Activated CD4-positive, alpha-beta T cell treated with anti-CD3 and anti-CD28 coated beads, Interleukin-2, amount 50 U/mL, for 16 hours (primary cell): ENCODE data around the gene ATP1B4.
A peak's percentile ranks its signal among the peaks of the same experiment; 100 is the strongest.

ENCODE experiments used
- DNase-seq: peaks from one replicate; pipeline ENCODE4 v3.0.0-alpha.2; 2020

Gene ATP1B4

DNA sequence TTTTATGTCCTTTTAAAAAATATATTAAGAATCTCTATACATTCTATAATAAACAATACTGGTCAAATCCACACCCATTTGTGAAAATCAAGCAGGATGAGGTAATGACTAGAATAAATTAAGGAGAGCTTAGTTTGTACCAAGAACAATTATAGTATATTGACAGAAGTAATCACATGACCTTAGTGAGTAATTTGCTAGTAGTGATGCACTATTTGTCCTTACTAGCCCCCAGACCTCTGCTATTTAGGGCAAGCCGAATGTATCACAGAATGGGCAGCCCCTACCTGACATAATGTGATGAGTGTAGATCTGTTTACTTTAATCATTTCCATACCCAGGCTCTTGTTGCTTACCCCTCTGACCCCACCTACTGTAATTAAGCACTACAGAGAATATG lies 15.8 kb downstream of the ATP1B4 start:
- DNase-seq: no peak

DNA sequence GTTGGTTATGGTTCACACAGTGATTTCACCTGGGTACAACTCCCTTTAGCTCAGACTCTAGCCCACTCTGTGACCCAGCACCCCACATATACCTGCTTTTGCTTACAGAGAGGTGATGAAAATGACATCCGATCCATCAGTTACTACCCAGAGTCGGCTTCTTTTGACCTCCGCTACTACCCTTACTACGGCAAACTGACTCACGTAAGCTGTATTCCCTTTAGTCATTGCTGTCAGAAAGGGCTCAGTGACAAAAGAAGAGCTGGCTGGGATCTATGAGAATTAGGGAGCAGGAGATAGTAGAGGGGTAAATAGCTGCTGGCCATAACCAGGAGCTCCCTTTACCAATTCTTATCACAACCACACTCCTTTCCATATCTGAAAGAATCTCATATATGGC lies 16.7 kb downstream of the ATP1B4 start:
- DNase-seq: no peak

DNA sequence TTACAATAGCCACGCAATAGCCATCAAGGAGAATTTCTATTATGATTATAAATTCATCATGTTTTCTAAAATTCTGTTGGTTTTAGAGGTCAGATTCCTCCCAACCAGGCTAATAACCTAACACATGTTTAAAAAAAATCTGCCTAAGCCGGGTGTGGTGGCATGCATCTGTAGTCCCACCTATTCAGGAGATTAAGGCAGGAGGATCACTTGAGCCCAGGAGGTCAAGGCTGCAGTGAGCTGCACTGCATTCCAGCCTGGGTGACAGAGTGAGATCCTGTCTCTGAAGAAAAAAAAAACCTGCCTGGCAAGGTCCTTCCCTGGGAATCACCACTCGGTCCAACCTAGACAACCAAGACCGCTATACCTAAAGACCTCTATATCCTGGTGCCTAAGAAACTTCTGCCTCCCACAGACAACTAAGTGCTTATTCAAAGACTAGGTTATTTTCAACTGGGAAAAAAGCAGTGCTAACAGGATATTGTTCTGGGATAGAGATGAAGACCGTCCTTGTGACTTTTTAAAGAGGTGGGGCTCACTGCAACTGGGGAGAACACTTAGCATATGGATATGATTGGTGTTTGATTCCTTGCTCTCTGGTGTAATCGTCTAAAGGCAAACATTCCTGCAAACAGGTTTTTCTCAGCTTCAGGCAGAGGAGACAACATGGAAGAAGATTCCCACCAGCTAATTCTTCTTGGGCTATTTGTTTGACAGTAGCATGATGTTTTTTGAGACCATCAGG lies 18.2 kb downstream of the ATP1B4 start:
- DNase-seq: no peak

DNA sequence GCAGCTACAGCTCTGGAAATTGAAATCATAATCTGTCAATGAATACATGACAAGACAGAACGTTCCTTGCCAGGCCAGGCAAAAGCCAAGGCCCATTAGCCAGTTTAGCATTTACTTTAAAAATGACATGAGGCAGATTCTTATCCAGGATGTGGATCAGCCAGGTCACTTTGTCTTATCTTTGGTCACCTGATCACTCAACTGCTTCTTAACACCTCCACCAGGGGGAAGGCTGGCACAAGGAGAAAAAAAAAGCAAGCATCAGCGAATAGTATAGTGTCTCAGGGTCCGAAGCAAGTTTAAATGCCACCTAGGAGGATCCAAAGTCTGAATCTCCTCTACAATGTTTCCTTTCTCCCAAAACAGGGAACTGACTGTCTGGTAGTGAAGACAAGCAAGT lies 18.8 kb downstream of the ATP1B4 start:
- DNase-seq: peak; percentile 22

DNA sequence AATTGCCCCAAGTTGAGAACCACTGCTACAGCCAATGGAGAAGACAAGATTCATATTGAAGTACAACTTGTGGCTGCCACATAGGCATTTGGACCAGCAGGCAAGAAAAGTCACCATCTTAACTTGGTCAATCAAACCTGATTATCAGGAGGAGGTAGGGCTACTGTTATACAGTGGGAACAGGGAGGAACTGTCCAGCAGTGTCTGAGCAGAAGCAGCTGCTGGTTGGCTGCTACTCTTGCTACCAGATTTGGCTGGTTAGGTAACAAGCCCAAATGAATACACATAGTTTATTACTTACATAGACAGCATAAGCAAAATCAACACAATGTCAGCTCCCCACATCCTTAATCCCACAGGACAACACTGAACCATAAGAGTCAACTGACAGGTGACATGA lies 39.4 kb downstream of the ATP1B4 start:
- DNase-seq: no peak

DNA sequence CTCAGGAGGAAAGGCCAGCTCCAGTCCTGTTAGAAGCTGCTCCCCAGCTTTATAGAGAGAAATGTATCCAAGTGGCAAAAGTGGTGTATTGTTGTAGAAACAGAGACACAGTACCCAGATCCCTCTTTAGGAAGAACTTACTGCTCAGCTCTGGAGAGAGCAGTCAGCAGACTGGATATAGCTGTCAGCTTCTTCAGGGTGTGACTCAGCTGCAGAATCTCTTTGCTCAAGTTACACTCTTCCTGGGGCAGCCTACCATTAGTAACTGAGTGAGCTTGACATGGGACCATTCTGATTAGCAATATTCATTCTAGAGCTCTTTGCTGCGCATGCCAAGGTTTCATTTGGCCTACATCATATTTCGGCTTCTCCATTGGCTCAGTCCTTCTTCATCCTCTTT lies 40.5 kb downstream of the ATP1B4 start:
- DNase-seq: no peak

DNA sequence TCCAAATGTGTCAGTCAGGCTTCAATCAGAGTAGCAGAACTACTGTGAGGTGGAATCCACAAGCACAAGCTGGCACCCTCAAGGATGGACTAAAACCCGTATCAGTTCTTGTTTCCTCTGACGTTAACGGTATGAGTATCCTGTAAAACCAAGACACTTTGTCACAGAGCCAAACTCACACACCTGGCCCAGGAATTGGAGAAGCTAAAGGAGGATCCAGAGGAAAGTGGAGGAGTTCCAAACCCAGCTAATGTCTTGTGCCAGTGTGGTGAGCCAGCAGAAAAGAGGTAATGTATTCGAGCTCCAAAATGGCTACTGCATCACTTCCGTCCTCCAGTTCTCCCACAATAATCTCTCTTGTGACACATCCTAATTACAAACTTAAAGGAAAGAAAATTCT lies 44.7 kb downstream of the ATP1B4 start:
- DNase-seq: no peak

DNA sequence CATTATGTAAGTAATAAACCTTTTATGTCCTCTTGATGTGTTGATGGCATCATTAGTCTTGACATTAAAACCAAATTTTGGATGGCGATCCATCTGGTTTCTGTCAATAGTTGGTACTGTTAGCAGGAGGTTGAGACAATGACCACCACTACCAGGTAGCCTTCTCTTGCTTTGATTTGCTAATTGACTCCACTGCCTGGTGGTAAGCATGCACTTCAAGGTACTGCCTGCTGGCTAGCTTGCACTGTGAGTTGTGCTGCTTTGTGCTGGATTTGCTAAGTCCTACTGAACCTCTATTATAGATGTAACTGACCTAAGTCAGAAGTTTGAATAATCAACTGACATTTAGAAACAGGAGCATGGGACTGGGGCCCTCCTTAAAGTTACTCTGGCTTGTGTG lies 46.3 kb downstream of the ATP1B4 start:
- DNase-seq: no peak

DNA sequence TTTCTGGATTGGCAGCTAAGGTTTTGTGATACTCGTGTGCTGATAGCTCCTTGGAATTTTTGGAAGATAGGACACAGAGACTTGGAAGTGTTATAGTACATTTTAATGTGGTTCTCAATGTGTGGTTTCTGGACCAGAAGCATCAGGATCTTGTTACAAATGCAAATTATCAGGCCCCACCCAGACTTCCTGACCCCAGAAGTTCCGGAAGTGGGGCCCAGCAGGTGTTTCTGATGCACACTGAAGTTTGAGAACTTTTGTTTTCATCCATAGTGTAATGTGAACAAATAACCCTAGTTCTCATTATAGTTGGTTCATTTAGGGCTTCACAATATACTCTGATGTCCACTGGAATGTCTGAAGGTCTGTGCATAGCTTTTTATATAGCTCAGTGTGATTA lies 57.6 kb downstream of the ATP1B4 start:
- DNase-seq: no peak

DNA sequence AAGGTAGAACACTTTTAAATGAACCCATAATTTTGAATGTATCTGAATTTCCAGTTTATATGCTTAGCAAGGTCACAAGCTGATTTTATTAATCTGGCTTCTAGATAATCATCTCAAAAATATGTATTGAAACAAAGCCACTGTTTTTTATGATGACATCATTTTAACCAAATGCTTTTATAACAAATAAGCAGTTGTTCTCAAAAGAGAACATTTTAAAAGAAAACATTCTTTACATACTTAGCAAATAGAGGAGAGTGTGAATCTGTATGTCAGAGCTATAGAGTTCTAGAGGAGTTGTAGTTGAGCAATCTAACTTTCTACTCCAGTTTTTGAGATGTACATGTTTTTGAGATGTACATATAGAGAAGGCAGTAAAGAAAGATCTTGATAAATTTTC lies 64.7 kb downstream of the ATP1B4 start:
- no peak for DNase-seq

DNA sequence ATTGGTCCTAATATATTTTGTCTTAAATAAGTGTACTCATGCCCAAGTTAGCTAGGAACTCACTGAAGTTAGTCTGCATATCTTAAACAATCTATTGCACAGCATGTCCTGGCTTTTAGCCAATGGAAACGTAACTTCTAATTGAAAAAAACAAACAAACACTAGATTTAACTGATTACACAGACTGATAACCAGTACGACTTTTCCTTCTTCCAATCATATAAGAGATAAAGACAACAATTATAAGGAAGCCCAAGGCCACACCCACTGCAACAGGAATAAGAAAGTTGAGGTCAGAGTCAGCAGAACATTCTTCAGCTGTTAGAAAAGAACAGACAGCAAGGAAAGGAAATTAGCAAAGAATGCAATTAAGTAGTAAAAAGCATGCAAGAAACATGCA lies 66.4 kb downstream of the ATP1B4 start:
- DNase-seq: no peak

DNA sequence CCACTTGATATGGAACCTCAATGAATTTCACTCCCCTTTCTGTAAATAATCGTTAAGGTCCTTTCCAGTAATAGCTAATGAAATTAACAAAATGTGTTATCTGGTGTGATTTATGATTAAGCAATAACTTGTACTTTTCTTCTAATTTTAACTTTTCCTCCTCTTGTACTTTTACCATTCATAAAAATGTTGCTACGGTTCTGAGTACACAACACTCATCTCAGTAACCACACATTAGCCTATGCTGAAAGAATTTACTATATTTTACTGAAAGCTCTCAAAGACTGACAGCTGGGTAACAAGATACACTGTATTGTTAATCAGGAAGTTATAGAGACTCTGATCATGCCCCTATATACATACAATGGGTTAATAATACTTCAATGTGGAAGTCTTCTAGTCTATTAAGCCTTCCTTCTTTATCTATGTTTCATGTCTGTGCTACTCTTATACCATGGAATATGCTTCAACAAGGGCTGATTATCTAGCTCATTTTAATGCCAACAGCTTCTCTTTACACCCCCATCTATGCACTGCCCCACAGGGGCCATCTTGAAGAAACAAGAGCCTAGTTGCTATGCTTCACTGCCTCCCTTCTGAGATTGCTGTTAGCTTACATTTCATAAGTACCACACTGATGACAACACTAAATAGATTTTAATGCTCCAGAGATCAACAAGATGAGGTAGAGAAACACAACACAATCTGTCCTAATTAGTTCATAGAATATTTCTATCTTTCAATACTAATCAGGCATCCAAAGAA lies 68.1 kb downstream of the ATP1B4 start:
- DNase-seq: peak; percentile 16
